ENCODE results near the gene RESP18.

The RESP18 gene

DNA sequence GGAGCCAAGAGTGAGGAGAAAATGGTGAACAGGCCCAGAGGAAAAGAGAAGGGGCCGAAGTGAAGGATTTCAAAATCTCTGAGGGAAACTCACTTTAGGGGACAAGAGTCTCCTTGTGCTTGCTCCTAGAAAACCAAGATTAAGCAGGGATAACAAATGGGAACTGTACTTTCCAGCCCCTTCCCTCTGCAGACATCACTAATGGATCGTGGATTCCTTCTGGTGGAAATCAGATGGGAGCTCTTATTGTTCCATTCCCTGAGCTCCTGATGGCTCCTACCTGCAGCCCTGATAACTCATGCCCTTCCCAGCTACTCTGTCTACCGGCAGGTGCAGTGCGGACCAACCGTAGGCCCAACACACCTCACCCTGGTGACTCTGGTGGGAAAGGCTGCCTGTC, 20.6 kb upstream of the RESP18 start:
- H3K9ac ChIP-seq (ENCODE audit: low read depth, low read length), result no peak overlapping the region
- no peaks in the 10 kb centered on the region for H3K9me3 ChIP-seq (ENCODE audit: insufficient read depth, low read depth, low read length)
- no peaks in the 10 kb centered on the region for H3K36me3 ChIP-seq (ENCODE audit: insufficient read depth, low read depth, low read length)

DNA sequence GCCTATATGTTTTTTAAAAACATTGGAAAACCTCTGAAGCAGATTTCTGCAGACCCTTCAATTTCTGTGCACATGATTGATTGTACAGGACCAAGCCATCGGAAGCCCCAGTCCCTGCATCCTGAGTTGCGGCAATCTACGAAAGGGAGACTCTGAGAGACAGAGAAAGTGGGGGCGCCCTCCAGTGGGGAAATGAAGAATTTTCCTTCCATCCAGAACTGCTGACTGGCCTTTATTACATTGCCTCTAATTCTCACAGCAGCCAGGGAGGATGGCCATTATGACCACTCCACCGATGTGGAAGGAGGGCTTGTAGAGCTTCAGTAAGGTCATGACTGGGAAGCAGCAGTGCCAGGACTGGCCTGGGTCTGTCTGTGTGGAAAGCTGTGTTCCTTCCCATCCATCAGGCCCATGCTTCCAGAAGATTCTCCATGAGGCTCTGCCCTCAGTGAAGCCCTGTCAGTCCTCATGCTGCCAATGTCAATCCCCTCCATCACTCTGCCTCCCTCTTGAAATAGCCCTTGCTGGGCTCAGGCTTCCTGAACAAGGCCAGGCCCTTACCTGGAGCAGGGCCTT, 20.0 kb upstream of the RESP18 start:
- Histone ChIP-seq H3K27ac (ENCODE audit: low read length) (no peak overlapping the region), H3K27me3 (ENCODE audit: insufficient read depth, low read length) (peaks cover 52% of the 10 kb centered on the region), H3K4me3 (ENCODE audit: low read length) (no peak overlapping the region), H3K4me1 (ENCODE audit: insufficient read depth, low read length) (no peaks in the 10 kb centered on the region), H3K9ac (ENCODE audit: low read depth, low read length) (no peak overlapping the region), H3K36me3 (ENCODE audit: insufficient read depth, low read depth, low read length) (no peaks in the 10 kb centered on the region), H3K9me3 (ENCODE audit: insufficient read depth, low read depth, low read length) (no peaks in the 10 kb centered on the region)

More for the DNA sequence above, 20.6 kb upstream of the RESP18 start:
- H3K27me3 ChIP-seq (ENCODE audit: insufficient read depth, low read length), result peaks cover 58% of the 10 kb centered on the region
- no peak overlapping the region for H3K4me3 ChIP-seq (ENCODE audit: low read length)
- no peak overlapping the region for H3K27ac ChIP-seq (ENCODE audit: low read length)
- no peaks in the 10 kb centered on the region for H3K4me1 ChIP-seq (ENCODE audit: insufficient read depth, low read length)

DNA sequence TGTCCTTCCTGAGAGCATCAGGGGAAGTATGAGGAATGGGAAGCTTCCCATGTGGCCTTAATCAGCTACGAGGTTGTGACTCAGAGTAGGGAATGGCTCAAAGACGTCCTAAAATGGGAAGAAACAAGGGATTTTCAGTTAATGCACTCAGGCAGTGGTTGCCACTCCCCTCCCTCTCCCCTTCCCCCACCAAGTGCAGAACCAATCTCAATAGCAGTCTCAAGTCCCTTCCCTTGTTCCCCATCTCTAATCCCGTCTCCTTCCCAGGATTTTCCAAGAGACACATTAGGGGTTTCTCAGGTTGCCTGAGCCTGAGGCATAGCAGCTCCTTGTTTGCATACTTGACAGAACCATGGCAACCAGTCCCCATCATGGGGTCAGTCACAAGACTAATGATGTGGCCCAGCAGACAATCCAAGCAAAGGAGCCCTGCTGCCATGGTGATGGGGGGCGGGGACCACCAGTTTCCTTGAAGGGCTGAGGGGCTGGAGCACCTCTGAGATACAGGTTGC, 18.2 kb upstream of the RESP18 start:
- no peaks in the 10 kb centered on the region for H3K4me1 ChIP-seq (ENCODE audit: insufficient read depth, low read length)
- no peaks in the 10 kb centered on the region for H3K36me3 ChIP-seq (ENCODE audit: insufficient read depth, low read depth, low read length)
- no peak overlapping the region for H3K4me3 ChIP-seq (ENCODE audit: low read length)
- peaks cover 35% of the 10 kb centered on the region for H3K27me3 ChIP-seq (ENCODE audit: insufficient read depth, low read length)
- no peaks in the 10 kb centered on the region for H3K9me3 ChIP-seq (ENCODE audit: insufficient read depth, low read depth, low read length)
- no peak overlapping the region for H3K9ac ChIP-seq (ENCODE audit: low read depth, low read length)
- no peak overlapping the region for H3K27ac ChIP-seq (ENCODE audit: low read length)

DNA sequence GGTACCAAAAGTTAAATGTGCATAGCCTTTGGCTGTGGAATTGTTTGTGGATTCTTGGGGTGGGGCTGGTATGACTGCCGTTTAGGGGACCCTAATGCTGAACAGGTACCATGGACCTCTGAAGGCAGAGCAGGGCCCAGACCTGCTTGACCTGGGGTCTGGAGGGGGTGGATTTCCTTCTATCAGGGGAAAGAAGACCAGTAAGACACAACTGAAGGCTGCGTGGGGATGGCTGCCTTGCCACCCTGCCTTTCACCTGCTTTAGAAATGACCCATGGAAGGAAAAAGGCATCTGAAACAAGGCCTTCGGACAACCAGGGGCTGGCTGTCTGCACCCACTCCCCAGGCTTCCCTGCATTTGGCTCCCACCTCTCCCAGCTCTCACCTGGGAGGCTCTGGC, 17.7 kb upstream of the RESP18 start:
- no peak overlapping the region for H3K4me3 ChIP-seq (ENCODE audit: low read length)
- no peaks in the 10 kb centered on the region for H3K9me3 ChIP-seq (ENCODE audit: insufficient read depth, low read depth, low read length)
- peaks cover 29% of the 10 kb centered on the region for H3K27me3 ChIP-seq (ENCODE audit: insufficient read depth, low read length)
- H3K36me3 ChIP-seq (ENCODE audit: insufficient read depth, low read depth, low read length), result no peaks in the 10 kb centered on the region
- H3K4me1 ChIP-seq (ENCODE audit: insufficient read depth, low read length), result no peaks in the 10 kb centered on the region
- no peak overlapping the region for H3K27ac ChIP-seq (ENCODE audit: low read length)
- no peak overlapping the region for H3K9ac ChIP-seq (ENCODE audit: low read depth, low read length)

DNA sequence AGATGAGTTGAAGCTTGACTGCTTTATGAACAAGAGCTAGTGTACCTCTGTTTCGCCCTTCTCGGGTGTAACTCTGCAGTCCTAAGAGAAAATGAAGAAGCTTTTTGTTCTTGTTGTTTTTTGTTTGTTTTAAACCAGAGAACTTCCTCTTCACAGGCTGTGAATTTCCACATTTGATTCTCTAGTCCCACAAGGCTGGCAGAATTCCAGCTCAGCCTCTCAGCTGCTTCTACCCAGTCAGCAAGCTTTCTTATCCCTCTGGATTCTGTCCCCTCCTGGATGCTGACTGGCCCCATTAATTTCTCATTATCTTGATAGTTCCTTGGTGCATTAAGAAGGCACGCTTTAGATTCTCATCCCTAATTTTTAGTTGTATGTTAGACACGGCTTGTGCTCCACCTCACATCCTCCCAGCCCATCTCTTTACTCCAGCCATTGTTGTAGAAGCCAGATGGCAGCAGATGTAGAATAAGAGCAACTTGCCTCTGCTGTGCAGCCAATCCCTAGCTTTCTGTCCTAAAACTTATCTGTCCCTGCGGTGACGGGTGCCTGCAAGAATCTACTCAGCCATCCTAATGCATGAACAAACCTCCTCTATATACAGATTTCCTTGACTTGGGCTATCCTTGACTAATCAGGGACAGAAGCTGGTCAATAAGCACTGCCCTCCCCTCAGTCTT, 12.3 kb upstream of the RESP18 start:
- Histone ChIP-seq H3K9ac (ENCODE audit: low read depth, low read length) (no peak overlapping the region), H3K4me1 (ENCODE audit: insufficient read depth, low read length) (no peaks in the 10 kb centered on the region), H3K27me3 (ENCODE audit: insufficient read depth, low read length) (peaks cover 3% of the 10 kb centered on the region; the same call in 1 of the 2 replicates), H3K9me3 (ENCODE audit: insufficient read depth, low read depth, low read length) (no peaks in the 10 kb centered on the region), H3K36me3 (ENCODE audit: insufficient read depth, low read depth, low read length) (no peaks in the 10 kb centered on the region), H3K4me3 (ENCODE audit: low read length) (no peak overlapping the region), H3K27ac (ENCODE audit: low read length) (no peak overlapping the region)

DNA sequence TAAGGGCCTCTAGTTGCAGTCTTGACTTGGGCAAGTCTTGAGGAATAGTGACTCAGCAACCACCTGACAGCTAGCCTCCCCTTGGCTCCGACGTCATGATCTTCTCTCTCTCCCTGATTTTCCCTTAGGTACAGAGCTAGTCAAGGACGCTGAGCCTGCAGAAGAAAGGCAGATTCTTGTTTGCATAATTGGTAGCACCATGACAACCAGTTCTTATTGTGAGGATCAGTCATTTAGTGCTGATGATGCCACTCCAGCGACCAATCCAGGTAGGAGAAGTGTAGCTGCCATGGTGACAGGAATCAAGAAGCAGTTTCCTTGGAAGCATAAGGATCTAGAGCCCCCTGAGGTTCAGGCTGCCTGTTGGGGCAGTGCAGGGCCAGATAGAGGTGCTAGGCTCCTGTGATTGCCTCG, 2.8 kb upstream of the RESP18 start:
- Histone ChIP-seq H3K9ac (ENCODE audit: low read depth, low read length) (no peak overlapping the region), H3K9me3 (ENCODE audit: insufficient read depth, low read depth, low read length) (no peaks in the 10 kb centered on the region), H3K4me3 (ENCODE audit: low read length) (no peak overlapping the region), H3K27ac (ENCODE audit: low read length) (no peak overlapping the region), H3K36me3 (ENCODE audit: insufficient read depth, low read depth, low read length) (no peaks in the 10 kb centered on the region), H3K27me3 (ENCODE audit: insufficient read depth, low read length) (peaks cover 52% of the 10 kb centered on the region), H3K4me1 (ENCODE audit: insufficient read depth, low read length) (peaks cover 5% of the 10 kb centered on the region; the same call in 1 of the 2 replicates)

DNA sequence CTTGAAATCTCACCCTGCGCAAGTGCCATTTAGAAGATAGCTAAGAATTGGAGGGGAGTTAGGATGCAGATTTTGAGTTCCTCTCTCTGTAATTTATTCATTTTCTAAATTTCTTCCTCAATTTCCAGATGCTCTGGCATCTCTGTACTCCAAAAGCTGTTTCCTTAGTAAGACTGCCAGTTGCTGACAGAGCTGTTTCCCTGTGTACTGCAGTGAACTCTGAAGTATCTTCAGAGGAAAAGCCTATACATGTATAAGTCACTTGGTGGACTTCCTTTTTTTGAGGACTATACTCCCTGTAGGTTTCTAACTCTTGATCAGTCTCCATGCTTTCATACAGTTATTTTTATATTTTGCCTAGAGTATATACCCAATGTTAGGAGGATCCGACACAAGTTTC, 1.5 kb upstream of the RESP18 start:
- Histone ChIP-seq H3K9ac (ENCODE audit: low read depth, low read length) (no peak overlapping the region), H3K27me3 (ENCODE audit: insufficient read depth, low read length) (peaks cover 65% of the 10 kb centered on the region), H3K36me3 (ENCODE audit: insufficient read depth, low read depth, low read length) (no peaks in the 10 kb centered on the region), H3K9me3 (ENCODE audit: insufficient read depth, low read depth, low read length) (no peaks in the 10 kb centered on the region), H3K4me1 (ENCODE audit: insufficient read depth, low read length) (peaks cover 5% of the 10 kb centered on the region; the same call in 1 of the 2 replicates), H3K4me3 (ENCODE audit: low read length) (no peak overlapping the region), H3K27ac (ENCODE audit: low read length) (no peak overlapping the region)

DNA sequence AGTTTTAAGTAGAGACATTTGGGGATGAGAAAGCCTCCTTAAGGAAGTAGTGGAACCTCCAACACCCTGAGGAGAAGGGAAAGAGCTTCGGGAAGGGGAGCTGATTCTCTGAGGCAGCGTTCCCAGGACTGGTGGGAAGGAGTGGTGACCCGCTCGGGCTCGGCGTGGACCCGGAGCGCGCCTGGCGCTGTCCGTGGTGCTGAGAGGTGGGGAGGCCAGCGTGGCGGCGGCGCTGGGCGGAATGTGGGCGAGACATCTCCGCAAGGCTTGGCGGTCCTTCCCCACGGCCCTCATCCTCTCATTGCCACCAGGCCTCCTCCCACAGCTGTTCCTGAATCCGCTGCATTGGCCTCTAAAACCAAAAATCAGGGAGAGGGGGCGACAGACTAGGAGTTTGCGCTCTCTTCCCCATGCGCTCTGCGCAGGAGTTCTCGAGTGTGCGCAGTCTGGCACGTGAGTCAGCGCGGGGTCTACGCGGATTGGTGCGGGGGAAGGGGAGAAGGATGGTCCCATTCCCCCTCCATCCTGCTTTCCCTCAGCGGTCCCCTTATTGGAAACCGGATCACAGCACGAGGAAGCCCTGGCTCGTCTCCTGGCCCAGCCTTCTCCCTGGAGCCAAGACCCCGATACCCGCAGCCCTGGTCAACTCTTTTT, 857 bp downstream of the RESP18 start:
- Histone ChIP-seq H3K36me3 (ENCODE audit: insufficient read depth, low read depth, low read length) (no peaks in the 10 kb centered on the region), H3K4me1 (ENCODE audit: insufficient read depth, low read length) (peaks cover 5% of the 10 kb centered on the region; the same call in 1 of the 2 replicates), H3K27ac (ENCODE audit: low read length) (no peak overlapping the region), H3K9me3 (ENCODE audit: insufficient read depth, low read depth, low read length) (no peaks in the 10 kb centered on the region), H3K27me3 (ENCODE audit: insufficient read depth, low read length) (peaks cover 88% of the 10 kb centered on the region), H3K9ac (ENCODE audit: low read depth, low read length) (no peak overlapping the region), H3K4me3 (ENCODE audit: low read length) (peak overlapping the region; percentile 49)

DNA sequence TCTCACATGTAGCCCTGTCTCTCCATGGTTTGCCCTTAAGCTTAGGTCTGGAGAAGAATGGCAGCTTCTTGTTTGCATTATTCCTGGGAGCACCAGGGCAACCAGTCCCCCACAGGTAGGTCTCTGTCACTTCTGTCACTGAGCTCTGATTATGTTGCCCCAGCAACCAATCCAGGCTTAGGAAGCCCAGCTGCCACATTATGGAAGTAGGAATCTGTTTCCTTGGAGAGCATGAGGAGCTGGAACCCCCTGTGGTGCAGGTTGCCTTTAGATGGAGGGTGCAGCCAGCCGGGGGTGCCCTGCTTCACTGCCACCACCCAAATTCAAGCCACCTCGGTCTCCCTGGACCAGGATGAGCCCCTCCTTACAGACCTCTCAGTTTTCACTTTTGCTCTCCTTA, 4.8 kb downstream of the RESP18 start:
- Histone ChIP-seq H3K4me1 (ENCODE audit: insufficient read depth, low read length) (peaks cover 5% of the 10 kb centered on the region; the same call in 1 of the 2 replicates), H3K27me3 (ENCODE audit: insufficient read depth, low read length) (peaks cover 77% of the 10 kb centered on the region), H3K9ac (ENCODE audit: low read depth, low read length) (no peak overlapping the region), H3K4me3 (ENCODE audit: low read length) (no peak overlapping the region), H3K27ac (ENCODE audit: low read length) (no peak overlapping the region), H3K9me3 (ENCODE audit: insufficient read depth, low read depth, low read length) (no peaks in the 10 kb centered on the region), H3K36me3 (ENCODE audit: insufficient read depth, low read depth, low read length) (no peaks in the 10 kb centered on the region)

DNA sequence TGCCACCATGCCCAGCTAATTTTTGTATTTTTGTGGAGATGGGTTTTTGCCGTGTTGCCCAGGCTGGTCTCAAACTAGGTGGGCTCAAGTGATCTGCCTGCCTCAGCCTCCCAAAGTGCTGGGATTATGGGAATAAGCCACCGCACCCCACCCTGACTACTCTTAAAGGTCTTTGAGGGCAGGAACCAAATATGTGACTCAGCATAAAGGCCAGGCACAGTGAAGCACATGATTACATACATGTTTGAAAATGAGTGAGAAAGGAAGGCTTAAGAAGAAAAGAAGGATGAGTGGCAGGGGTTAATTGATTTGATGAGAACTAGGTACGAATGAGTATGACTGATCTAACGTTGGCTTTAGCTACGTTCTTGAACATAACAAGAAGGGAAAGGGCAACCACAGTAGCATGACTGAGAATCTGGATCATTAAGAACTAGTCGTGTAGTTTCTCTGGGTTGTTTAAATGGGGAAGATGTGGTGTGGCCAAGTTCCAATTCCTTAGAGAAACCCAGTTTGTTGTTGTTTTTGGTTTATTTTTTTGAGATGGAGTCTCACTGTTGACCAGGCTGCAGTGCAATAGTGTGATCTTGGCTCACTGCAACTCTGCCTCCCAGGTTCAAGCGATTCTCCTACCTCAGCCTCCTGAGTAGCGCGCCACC, 6.8 kb downstream of the RESP18 start:
- Histone ChIP-seq H3K9ac (ENCODE audit: low read depth, low read length) (no peak overlapping the region), H3K36me3 (ENCODE audit: insufficient read depth, low read depth, low read length) (no peaks in the 10 kb centered on the region), H3K4me3 (ENCODE audit: low read length) (no peak overlapping the region), H3K27ac (ENCODE audit: low read length) (no peak overlapping the region), H3K27me3 (ENCODE audit: insufficient read depth, low read length) (peaks cover 61% of the 10 kb centered on the region), H3K4me1 (ENCODE audit: insufficient read depth, low read length) (no peaks in the 10 kb centered on the region), H3K9me3 (ENCODE audit: insufficient read depth, low read depth, low read length) (no peaks in the 10 kb centered on the region)

DNA sequence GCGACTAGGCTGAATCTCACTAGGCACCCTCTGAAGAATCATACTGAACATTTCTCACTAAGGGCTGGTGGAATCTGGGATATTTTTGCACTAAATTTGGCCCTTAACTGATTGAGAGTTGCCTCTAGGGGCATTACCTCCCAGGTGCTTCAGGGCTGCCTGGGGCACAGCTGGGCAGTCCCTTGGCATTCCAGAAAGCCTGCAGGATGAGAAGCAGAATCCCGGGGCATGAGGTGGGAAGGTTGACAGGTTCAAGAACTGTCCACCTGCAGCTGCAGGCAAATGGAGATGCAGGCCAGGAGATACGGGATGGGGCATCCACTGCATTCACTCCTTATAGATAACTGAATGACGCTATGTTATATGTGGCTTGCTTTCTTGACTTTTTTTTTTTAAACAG, 7.4 kb downstream of the RESP18 start:
- H3K4me1 ChIP-seq (ENCODE audit: insufficient read depth, low read length), result no peaks in the 10 kb centered on the region
- no peak overlapping the region for H3K9ac ChIP-seq (ENCODE audit: low read depth, low read length)
- no peak overlapping the region for H3K4me3 ChIP-seq (ENCODE audit: low read length)
- H3K36me3 ChIP-seq (ENCODE audit: insufficient read depth, low read depth, low read length), result no peaks in the 10 kb centered on the region
- peaks cover 54% of the 10 kb centered on the region for H3K27me3 ChIP-seq (ENCODE audit: insufficient read depth, low read length)
- H3K9me3 ChIP-seq (ENCODE audit: insufficient read depth, low read depth, low read length), result no peaks in the 10 kb centered on the region
- no peak overlapping the region for H3K27ac ChIP-seq (ENCODE audit: low read length)

Data from iPS-20b (cell line).